GM12878 (cell line): Measurements from ENCODE around the gene TRIM8. TPM values are rescaled to one million over a fixed set of nuclear protein-coding genes. Genes with fewer than 3 reads are reported as not detected.

Source experiments
- ATF7 ChIP-seq: fragments of 450-650 bp; IDR thresholded peaks from 2 replicates; pipeline ENCODE4 v1.6.1; 2016; ENCODE audit warnings: low read depth, mild to moderate bottlenecking
- CEBPB ChIP-seq, 2 experiments: fragments of 150-350 bp in 1 of 2; IDR thresholded peaks; 2 replicates each; pipeline ENCODE4 v1.6.1; 2012 to 2014; ENCODE audit warnings: low read depth in 2 of 2, low read length in 2 of 2, borderline replicate concordance in 1 of 2, inconsistent platforms in 1 of 2
- CREB1 ChIP-seq: IDR thresholded peaks from 2 replicates; pipeline ENCODE4 v1.6.1; 2012; ENCODE audit warnings: low read depth, mild to moderate bottlenecking, inconsistent platforms
- CREM ChIP-seq: IDR thresholded peaks from 2 replicates; pipeline ENCODE4 v1.6.1; 2014; ENCODE audit warnings: antibody characterized with exemption, low read depth
- CUX1 ChIP-seq: IDR thresholded peaks from 2 replicates; pipeline ENCODE4 v1.6.1; 2012; ENCODE audit warnings: improper control_type of control experiment, low read depth, low read length; ENCODE audit not compliant: insufficient replicate concordance
- HDAC2 ChIP-seq: fragments of 200-600 bp; sonication (generic); IDR thresholded peaks from 2 replicates; pipeline ENCODE4 v1.6.1; 2017
- IKZF2 ChIP-seq, 2 experiments: fragments of 450-650 bp; IDR thresholded peaks; 2 replicates each; pipeline ENCODE4 v1.6.1; 2017; ENCODE audit warnings: mild to moderate bottlenecking in 2 of 2, moderate library complexity in 2 of 2
- JUNB ChIP-seq: IDR thresholded peaks from 2 replicates; pipeline ENCODE4 v1.6.1; 2016; ENCODE audit warnings: antibody characterized with exemption, mild to moderate bottlenecking
- NFYB ChIP-seq: IDR thresholded peaks from 2 replicates; pipeline ENCODE4 v1.6.1; 2011; ENCODE audit warnings: low read depth, mild to moderate bottlenecking, low read length, improper control_type of control experiment, moderate library complexity; ENCODE audit not compliant: insufficient read depth
- NKRF ChIP-seq: fragments of 450-650 bp; conservative IDR thresholded peaks from 2 replicates; pipeline ENCODE4 v1.6.1; 2017; ENCODE audit warnings: mild to moderate bottlenecking, moderate library complexity
- POU2F2 ChIP-seq: IDR thresholded peaks from 3 replicates; pipeline ENCODE4 v1.6.1; 2011; ENCODE audit warnings: low read depth, mild to moderate bottlenecking, low read length, borderline replicate concordance
- RELA ChIP-seq: fragments of 450-650 bp; IDR thresholded peaks from 2 replicates; pipeline ENCODE4 v1.8.0; 2014; ENCODE audit warnings: borderline replicate concordance; ENCODE audit not compliant: partially characterized antibody
- REST ChIP-seq: IDR thresholded peaks from 2 replicates; pipeline ENCODE4 v1.6.1; 2012; ENCODE audit warnings: mild to moderate bottlenecking, low read depth, low read length
- RUNX3 ChIP-seq: IDR thresholded peaks from 2 replicates; pipeline ENCODE4 v1.6.1; 2012; ENCODE audit warnings: low read length, inconsistent platforms
- SMC3 ChIP-seq: IDR thresholded peaks from 2 replicates; pipeline ENCODE4 v1.6.1; 2011; ENCODE audit warnings: low read length, improper control_type of control experiment, borderline replicate concordance
- TBL1XR1 ChIP-seq: IDR thresholded peaks from 2 replicates; pipeline ENCODE4 v1.6.1; 2012; ENCODE audit warnings: low read depth, low read length, improper control_type of control experiment
- YBX1 ChIP-seq: fragments of 450-650 bp; IDR thresholded peaks from 2 replicates; pipeline ENCODE4 v1.6.1; 2016; ENCODE audit warnings: antibody characterized with exemption
- ZNF207 ChIP-seq: fragments of 450-650 bp; IDR thresholded peaks from 2 replicates; pipeline ENCODE4 v1.6.1; 2014; ENCODE audit warnings: antibody characterized with exemption, mild to moderate bottlenecking, borderline replicate concordance
- ZSCAN29 ChIP-seq: fragments of 450-650 bp; IDR thresholded peaks from 2 replicates; pipeline ENCODE4 v1.6.1; 2017; ENCODE audit warnings: mild to moderate bottlenecking, moderate library complexity
- polyA plus RNA-seq, 11 experiments: library from polyadenylated mRNA; depleted of rRNA in 4 of 11; unstranded in 6 of 11; stranded (reverse) in 5 of 11; fragments of >200 nt; fragmentation: Nextera tagmentation in 4 of 11; fragmentation: Illumina TruSeq in 1 of 11; extraction: Ambion mirVana in 4 of 11; extraction: Trizol in 1 of 11; gene quantifications; 1 replicate in 1 of 11; 2 replicates in 10 of 11; pipeline versions ENCODE4 v1.2.1 to v1.2.3, GENCODE V29; 2011 to 2016; ENCODE audit warnings: inconsistent platforms in 2 of 11, missing spikeins in 2 of 11, low read depth in 1 of 11
- total RNA-seq, 4 experiments: library from RNA; depleted of rRNA in 3 of 4; stranded (reverse); fragments of >200 nt in 3 of 4; fragmentation: Illumina TruSeq in 1 of 4; extraction: Trizol in 1 of 4; gene quantifications; 2 replicates each; pipeline versions ENCODE4 v1.2.1 to v1.2.3, GENCODE V29; 2013 to 2021

TRIM8 gene
- total and polyA plus RNA-seq, 10 of the 15 experiments (the other 5 are each of a cell fraction or from before 2014, with no cell fraction given), result 7.9 to 53.2 (median 24.6) TPM

- TF ChIP-seq RELA, result no peak
- TF ChIP-seq TBL1XR1, result no peak
- TF ChIP-seq RUNX3, result peak; percentile 85
- peak in 1 of 2 experiments; percentile 25; a peak in 1 of 4 replicates for TF ChIP-seq IKZF2 (IDR thresholded peaks at IDR 0.05)
- TF ChIP-seq CUX1, result no peak
- TF ChIP-seq REST, result no peak
- no peak for TF ChIP-seq YBX1
- TF ChIP-seq HDAC2, result no peak
- no peak for TF ChIP-seq CEBPB (IDR thresholded peaks at IDR 0.05; ENCODE audit: borderline replicate concordance in 1 of 2, low read depth in 2 of 2, low read length in 2 of 2)
- TF ChIP-seq NKRF, result no peak
- TF ChIP-seq ZSCAN29, result no peak
- 0 out of 2 replicates have a peak, but pooled peaks have one; percentile 12 for TF ChIP-seq ATF7
- TF ChIP-seq JUNB, result no peak
- TF ChIP-seq NFYB, result no peak
- TF ChIP-seq SMC3, result no peak
- no peak for TF ChIP-seq ZNF207
- TF ChIP-seq CREB1, result peak; percentile 32; the same call in 1 of the 2 replicates
- no peak for TF ChIP-seq POU2F2
- TF ChIP-seq CREM, result 0 out of 2 replicates have a peak, but pooled peaks have one; percentile 14
These were observed 31.6 kb downstream of the TRIM8 start (continued) for GRCh38 chr10:102675666-102676533.
